PFSK-1 (cell line): ENCODE measurements around the gene CAPN7.

Experiments used
- FOXP2 ChIP-seq: optimal IDR thresholded peaks from 2 replicates; pipeline ENCODE3; 2011; ENCODE audit warnings: borderline replicate concordance, control low read depth, inconsistent platforms; ENCODE audit not compliant: insufficient read depth; ENCODE audit errors: extremely low read length, extremely low read depth
- POLR2AphosphoS5 ChIP-seq: IDR thresholded peaks from 2 replicates; pipeline ENCODE4 v1.6.1; 2012; ENCODE audit warnings: low read depth, mild to moderate bottlenecking, control low read depth, low read length, moderate library complexity
- SIN3A ChIP-seq: IDR thresholded peaks from 2 replicates; pipeline ENCODE4 v1.6.1; 2012; ENCODE audit warnings: mild to moderate bottlenecking, low read length, moderate library complexity, borderline replicate concordance; ENCODE audit not compliant: insufficient read depth
- TAF1 ChIP-seq: IDR thresholded peaks from 2 replicates; pipeline ENCODE4 v1.6.1; 2012; ENCODE audit warnings: low read length, control low read depth, borderline replicate concordance; ENCODE audit not compliant: insufficient read depth

GRCh38 chr3:15198686-15199085 lies 7.4 kb upstream of the CAPN7 start:
- TF ChIP-seq TAF1 (no peak), SIN3A (no peak), POLR2AphosphoS5 (no peak), FOXP2 (no peak)
